A673 (cell line): ENCODE measurements around the gene ANP32E. TPM values are rescaled to one million over a fixed set of nuclear protein-coding genes. Genes with fewer than 3 reads are reported as not detected.
"Not testable (repeated sequence)": the region's sequence is repeated elsewhere in the genome, so short reads cannot be mapped to it uniquely, and the experiment has no call there.

Experiments used
- BruUV-seq: library from RNA; stranded (reverse); fragments of 400-500 nt; replicated peaks from 2 replicates; lab custom pipeline; 2021; lab: Mats Ljungman, UMichigan
- CTCF ChIA-PET: fragments of 300-600 bp; sonication (Branson Sonifier 250); formaldehyde crosslinking; loops from one replicate; lab custom pipeline; 2022; ENCODE audit warnings: antibody characterized with exemption; lab: Charles Lee
- POLR2A ChIA-PET: fragments of 300-600 bp; sonication (Branson Sonifier 250); formaldehyde crosslinking; loops from one replicate; lab custom pipeline; 2022; ENCODE audit warnings: antibody characterized with exemption; ENCODE audit not compliant: low non-redundant PET; lab: Charles Lee
- DNase-seq: peaks from one replicate; pipeline ENCODE4 v3.0.0-alpha.2; 2015; ENCODE audit warnings: low spot score
- H3K27ac ChIP-seq: fragments of 200-600 bp; sonication (generic); 2 replicates; pipeline ENCODE4 v1.5.1; 2016; ENCODE audit warnings: mixed run types, low read depth, mild to moderate bottlenecking, mixed read lengths, antibody characterized with exemption, low read length; ENCODE audit not compliant: poor library complexity, severe bottlenecking
- H3K27me3 ChIP-seq: fragments of 200-600 bp; sonication (generic); replicated peaks from 2 replicates; pipeline ENCODE4 v1.6.1; 2017; ENCODE audit warnings: mixed run types, low read depth, mild to moderate bottlenecking, mixed read lengths, antibody characterized with exemption, low read length; ENCODE audit not compliant: insufficient read depth, poor library complexity
- H3K36me3 ChIP-seq: fragments of 200-600 bp; sonication (generic); 2 replicates; pipeline ENCODE4 v1.6.1; 2016; ENCODE audit warnings: mixed run types, mild to moderate bottlenecking, mixed read lengths, antibody characterized with exemption, low read length; ENCODE audit not compliant: insufficient read depth, poor library complexity, severe bottlenecking
- H3K4me1 ChIP-seq: fragments of 200-600 bp; sonication (generic); 2 replicates; pipeline ENCODE4 v1.6.1; 2017; ENCODE audit warnings: mixed run types, mild to moderate bottlenecking, mixed read lengths, antibody characterized with exemption, low read length; ENCODE audit not compliant: insufficient read depth, poor library complexity, severe bottlenecking
- H3K4me3 ChIP-seq: fragments of 200-600 bp; sonication (generic); 2 replicates; pipeline ENCODE4 v1.5.1; 2016; ENCODE audit warnings: low read depth, mixed run types, mild to moderate bottlenecking, mixed read lengths, low read length; ENCODE audit not compliant: poor library complexity, severe bottlenecking
- H3K9me3 ChIP-seq: fragments of 200-600 bp; sonication (generic); 2 replicates; pipeline ENCODE4 v1.6.1; 2016; ENCODE audit warnings: mixed run types, low read depth, mild to moderate bottlenecking, mixed read lengths, antibody characterized with exemption, low read length; ENCODE audit not compliant: poor library complexity, severe bottlenecking
- EZH2 ChIP-seq: fragments of 200-600 bp; sonication (generic); IDR thresholded peaks from 2 replicates; pipeline ENCODE4 v1.6.1; 2017; ENCODE audit warnings: borderline replicate concordance, low read depth, mild to moderate bottlenecking, mixed read lengths, antibody characterized with exemption, low read length; ENCODE audit not compliant: poor library complexity, severe bottlenecking
- intact Hi-C: fragments of 100-400 bp; cut with micrococcal nuclease; formaldehyde crosslinking; loops from one replicate; pipeline ENCODE4 v1.10.0; 2022; ENCODE audit not compliant: unreplicated experiment
- total RNA-seq: library from RNA; stranded (reverse); gene quantifications from 2 replicates; pipeline ENCODE4 v1.2.3, GENCODE V29; 2021
- TF ChIP-seq, protein P1 (sequence below): fragments of 300-800, 200-600 bp; sonication (generic); conservative IDR thresholded peaks from 2 replicates; pipeline ENCODE4 v1.5.1; 2017; ENCODE audit warnings: low read depth, mild to moderate bottlenecking, antibody characterized with exemption, low read length, moderate library complexity, mixed read lengths

ANP32E gene
- total RNA-seq, 1 experiment from 2014 or later = 153 TPM

DNA sequence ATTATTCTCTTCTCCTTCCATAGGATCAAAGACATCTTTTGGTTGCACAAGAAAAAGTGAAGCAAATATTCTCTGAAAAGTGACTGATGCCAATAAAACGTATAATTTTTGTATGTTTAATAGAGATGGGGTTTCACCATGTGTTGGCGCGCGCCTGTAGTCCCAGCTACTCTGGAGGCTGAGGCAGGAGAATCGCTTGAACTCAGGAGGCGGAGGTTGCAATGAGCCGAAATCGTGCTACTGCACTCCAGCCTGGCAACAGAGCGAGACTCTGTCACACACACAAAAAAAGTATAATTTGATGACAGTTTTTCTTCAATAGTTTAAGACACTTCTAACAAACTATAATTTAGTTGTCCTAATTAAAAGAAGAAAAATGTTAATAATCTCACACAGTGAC, 23.8 kb downstream of the ANP32E start:
- POLR2A ChIA-PET = no interaction called here
- Histone ChIP-seq H3K4me1 (peaks cover 13% of the 10 kb centered on the region), H3K9me3 (no peaks in the 10 kb centered on the region), H3K27ac (no peak overlapping the region), H3K36me3 (peaks cover 3% of the 10 kb centered on the region), H3K4me3 (no peak overlapping the region), H3K27me3 (no peaks in the 10 kb centered on the region)
- CTCF ChIA-PET = no interaction called here
- intact Hi-C loops = no loop called here
- no peak for TF ChIP-seq EZH2
- TF ChIP-seq, protein P1, sequence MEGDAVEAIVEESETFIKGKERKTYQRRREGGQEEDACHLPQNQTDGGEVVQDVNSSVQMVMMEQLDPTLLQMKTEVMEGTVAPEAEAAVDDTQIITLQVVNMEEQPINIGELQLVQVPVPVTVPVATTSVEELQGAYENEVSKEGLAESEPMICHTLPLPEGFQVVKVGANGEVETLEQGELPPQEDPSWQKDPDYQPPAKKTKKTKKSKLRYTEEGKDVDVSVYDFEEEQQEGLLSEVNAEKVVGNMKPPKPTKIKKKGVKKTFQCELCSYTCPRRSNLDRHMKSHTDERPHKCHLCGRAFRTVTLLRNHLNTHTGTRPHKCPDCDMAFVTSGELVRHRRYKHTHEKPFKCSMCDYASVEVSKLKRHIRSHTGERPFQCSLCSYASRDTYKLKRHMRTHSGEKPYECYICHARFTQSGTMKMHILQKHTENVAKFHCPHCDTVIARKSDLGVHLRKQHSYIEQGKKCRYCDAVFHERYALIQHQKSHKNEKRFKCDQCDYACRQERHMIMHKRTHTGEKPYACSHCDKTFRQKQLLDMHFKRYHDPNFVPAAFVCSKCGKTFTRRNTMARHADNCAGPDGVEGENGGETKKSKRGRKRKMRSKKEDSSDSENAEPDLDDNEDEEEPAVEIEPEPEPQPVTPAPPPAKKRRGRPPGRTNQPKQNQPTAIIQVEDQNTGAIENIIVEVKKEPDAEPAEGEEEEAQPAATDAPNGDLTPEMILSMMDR = no peak
- no TSS peak for BruUV-seq
- DNase-seq = no peak

DNA sequence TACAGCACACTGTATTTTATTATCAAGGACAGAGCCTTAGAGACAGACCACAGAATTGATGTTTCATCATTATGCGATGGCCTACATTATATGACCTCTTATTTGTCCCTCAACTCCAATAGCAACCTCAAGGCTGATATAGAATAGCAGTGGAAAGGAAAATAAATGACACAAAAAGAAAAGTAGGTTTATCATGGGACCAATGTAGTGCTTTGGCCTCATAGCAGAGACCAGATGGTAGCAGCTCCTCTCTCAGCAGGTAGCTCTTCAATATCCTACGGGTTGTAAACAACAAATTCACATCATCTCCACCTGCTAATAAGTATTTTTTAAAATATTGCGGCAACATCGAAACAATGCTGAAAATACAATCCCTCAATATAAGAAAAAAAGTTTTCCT, 25.2 kb downstream of the ANP32E start:
- no peak overlapping the region for H3K27ac ChIP-seq
- BruUV-seq = no TSS peak
- no peak overlapping the region for H3K4me3 ChIP-seq
- no peaks in the 10 kb centered on the region for H3K9me3 ChIP-seq
- H3K4me1 ChIP-seq = peaks cover 13% of the 10 kb centered on the region
- TF ChIP-seq, protein P1 = no peak
- TF ChIP-seq EZH2 = no peak
- CTCF ChIA-PET = no interaction called here
- intact Hi-C loops = no loop called here
- POLR2A ChIA-PET = no interaction called here
- DNase-seq = no peak
- H3K36me3 ChIP-seq = no peaks in the 10 kb centered on the region
- no peaks in the 10 kb centered on the region for H3K27me3 ChIP-seq

GRCh38 chr1:150210091-150210490, 25.8 kb downstream of the ANP32E start:
- Histone ChIP-seq H3K27me3 (no peaks in the 10 kb centered on the region), H3K4me1 (peaks cover 13% of the 10 kb centered on the region), H3K36me3 (no peaks in the 10 kb centered on the region), H3K27ac (no peak overlapping the region), H3K9me3 (no peaks in the 10 kb centered on the region), H3K4me3 (no peak overlapping the region)
- CTCF ChIA-PET = no interaction called here
- BruUV-seq = no TSS peak
- no peak for TF ChIP-seq EZH2
- TF ChIP-seq, protein P1 = no peak
- no peak for DNase-seq
- POLR2A ChIA-PET = no interaction called here
- intact Hi-C loops = no loop called here

GRCh38 chr1:150208460-150208859, 27.5 kb downstream of the ANP32E start:
- H3K36me3 ChIP-seq, intact Hi-C loops, POLR2A ChIA-PET, H3K9me3 ChIP-seq, H3K4me1 ChIP-seq, H3K27ac ChIP-seq, CTCF ChIA-PET, H3K4me3 ChIP-seq, DNase-seq, BruUV-seq, H3K27me3 ChIP-seq: not testable (repeated sequence)
